OCI-LY1 (cell line): ENCODE results near the gene CMTR1.

Experiments
- H2AFZ ChIP-seq: fragments of 200-600 bp; sonication (generic), shearing (Covaris generic); 2 replicates; pipeline ENCODE4 v1.6.0; 2014; ENCODE audit warnings: antibody characterized with exemption, mild to moderate bottlenecking, low read length
- H3F3A ChIP-seq: fragments of 200-600 bp; sonication (generic), shearing (Covaris generic); 2 replicates; pipeline ENCODE4 v1.6.0; 2014; ENCODE audit warnings: mild to moderate bottlenecking, antibody characterized with exemption, low read length, moderate library complexity; ENCODE audit not compliant: insufficient read depth
- H3K27ac ChIP-seq: fragments of 200-600 bp; sonication (generic); 2 replicates; pipeline ENCODE4 v1.5.1; 2014; ENCODE audit warnings: low read length, mixed run types, mild to moderate bottlenecking, low read depth; ENCODE audit not compliant: poor library complexity, severe bottlenecking
- H3K27me3 ChIP-seq: fragments of 200-600 bp; sonication (generic); 2 replicates; pipeline ENCODE4 v1.6.0; 2014; ENCODE audit warnings: antibody characterized with exemption, mild to moderate bottlenecking, low read length, moderate library complexity; ENCODE audit not compliant: insufficient read depth
- H3K36me3 ChIP-seq: fragments of 200-600 bp; sonication (generic); 2 replicates; pipeline ENCODE4 v1.6.1; 2014; ENCODE audit warnings: mild to moderate bottlenecking, antibody characterized with exemption, low read length, moderate library complexity, mixed read lengths; ENCODE audit not compliant: insufficient read depth
- H3K4me1 ChIP-seq: fragments of 200-600 bp; sonication (generic); 2 replicates; pipeline ENCODE4 v1.5.1; 2014; ENCODE audit warnings: mild to moderate bottlenecking, low read length, moderate library complexity; ENCODE audit not compliant: insufficient read depth, severe bottlenecking
- H3K4me2 ChIP-seq: fragments of 200-600 bp; sonication (generic), shearing (Covaris generic); 2 replicates; pipeline ENCODE4 v1.6.1; 2014; ENCODE audit warnings: low read length
- H3K4me3 ChIP-seq: fragments of 200-600 bp; sonication (generic); 2 replicates; pipeline ENCODE4 v1.5.1; 2014; ENCODE audit warnings: low read length, low read depth, mild to moderate bottlenecking, mixed read lengths; ENCODE audit not compliant: poor library complexity, severe bottlenecking
- H3K79me2 ChIP-seq: fragments of 200-600 bp; shearing (Covaris generic); 2 replicates; pipeline ENCODE4 v1.6.1; 2016; ENCODE audit warnings: mixed run types, low read length, mixed read lengths; ENCODE audit not compliant: insufficient read depth
- H3K9ac ChIP-seq: fragments of 200-600 bp; sonication (generic), shearing (Covaris generic); 2 replicates; pipeline ENCODE4 v1.6.1; 2014; ENCODE audit warnings: mild to moderate bottlenecking, low read length, mixed read lengths
- H3K9me2 ChIP-seq: fragments of 200-600 bp; sonication (generic), shearing (Covaris generic); 2 replicates; pipeline ENCODE4 v1.6.1; 2014; ENCODE audit warnings: low read depth, mild to moderate bottlenecking, low read length, mixed read lengths
- H3K9me3 ChIP-seq: fragments of 200-600 bp; shearing (Covaris generic); 2 replicates; pipeline ENCODE4 v1.6.1; 2014; ENCODE audit warnings: low read length, mixed read lengths
- H4K20me1 ChIP-seq: fragments of 200-600 bp; sonication (generic), shearing (Covaris generic); 2 replicates; pipeline ENCODE4 v1.6.0; 2016; ENCODE audit warnings: mild to moderate bottlenecking, low read length; ENCODE audit not compliant: insufficient read depth
- EZH2 ChIP-seq: fragments of 200-600 bp; sonication (generic), shearing (Covaris generic); IDR thresholded peaks from 2 replicates; pipeline ENCODE4 v1.8.0; 2017; ENCODE audit warnings: borderline replicate concordance, mixed run types, mild to moderate bottlenecking, antibody characterized with exemption, low read length, moderate library complexity, mixed read lengths
- TF ChIP-seq, protein P1 (sequence below): fragments of 200-600 bp; sonication (generic), shearing (Covaris generic); IDR thresholded peaks from 2 replicates; pipeline ENCODE4 v1.5.1; 2017; ENCODE audit warnings: mild to moderate bottlenecking, antibody characterized with exemption, low read length, moderate library complexity, mixed read lengths

CMTR1 gene

DNA sequence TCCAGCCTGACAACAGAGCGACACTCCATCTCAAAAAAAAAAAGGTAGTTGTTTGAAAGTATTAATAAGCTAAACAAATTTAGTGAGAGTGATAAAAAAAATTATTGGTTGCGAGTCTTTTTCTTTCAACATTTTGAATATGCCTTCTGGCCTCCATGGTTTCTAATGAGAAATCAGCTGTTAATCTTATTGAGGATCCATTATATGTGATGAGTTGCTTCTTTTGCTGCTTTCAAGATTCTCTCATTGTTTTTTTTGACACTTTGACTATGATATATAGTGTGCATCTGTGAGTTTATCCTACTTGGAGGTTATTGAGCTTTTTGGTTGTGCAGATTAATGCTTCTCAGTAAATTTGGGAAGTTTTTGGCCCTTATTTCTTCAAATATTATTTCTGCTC lies 15.6 kb upstream of the CMTR1 start:
- H3K79me2 ChIP-seq: no peaks in the 10 kb centered on the region
- no peaks in the 10 kb centered on the region for H3K27me3 ChIP-seq
- H3K9me3 ChIP-seq: peaks cover 5% of the 10 kb centered on the region; the same call in 1 of the 2 replicates
- TF ChIP-seq, protein P1, sequence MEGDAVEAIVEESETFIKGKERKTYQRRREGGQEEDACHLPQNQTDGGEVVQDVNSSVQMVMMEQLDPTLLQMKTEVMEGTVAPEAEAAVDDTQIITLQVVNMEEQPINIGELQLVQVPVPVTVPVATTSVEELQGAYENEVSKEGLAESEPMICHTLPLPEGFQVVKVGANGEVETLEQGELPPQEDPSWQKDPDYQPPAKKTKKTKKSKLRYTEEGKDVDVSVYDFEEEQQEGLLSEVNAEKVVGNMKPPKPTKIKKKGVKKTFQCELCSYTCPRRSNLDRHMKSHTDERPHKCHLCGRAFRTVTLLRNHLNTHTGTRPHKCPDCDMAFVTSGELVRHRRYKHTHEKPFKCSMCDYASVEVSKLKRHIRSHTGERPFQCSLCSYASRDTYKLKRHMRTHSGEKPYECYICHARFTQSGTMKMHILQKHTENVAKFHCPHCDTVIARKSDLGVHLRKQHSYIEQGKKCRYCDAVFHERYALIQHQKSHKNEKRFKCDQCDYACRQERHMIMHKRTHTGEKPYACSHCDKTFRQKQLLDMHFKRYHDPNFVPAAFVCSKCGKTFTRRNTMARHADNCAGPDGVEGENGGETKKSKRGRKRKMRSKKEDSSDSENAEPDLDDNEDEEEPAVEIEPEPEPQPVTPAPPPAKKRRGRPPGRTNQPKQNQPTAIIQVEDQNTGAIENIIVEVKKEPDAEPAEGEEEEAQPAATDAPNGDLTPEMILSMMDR: no peak
- no peak for TF ChIP-seq EZH2
- no peak overlapping the region for H3K4me3 ChIP-seq
- no peak overlapping the region for H2AFZ ChIP-seq
- H3K9me2 ChIP-seq: no peaks in the 10 kb centered on the region
- no peak overlapping the region for H3K9ac ChIP-seq
- H3K4me1 ChIP-seq: no peaks in the 10 kb centered on the region
- H3F3A ChIP-seq: no peaks in the 10 kb centered on the region
- no peak overlapping the region for H3K4me2 ChIP-seq
- no peaks in the 10 kb centered on the region for H4K20me1 ChIP-seq
- H3K36me3 ChIP-seq: no peaks in the 10 kb centered on the region; the same call in 1 of the 2 replicates
- no peak overlapping the region for H3K27ac ChIP-seq

DNA sequence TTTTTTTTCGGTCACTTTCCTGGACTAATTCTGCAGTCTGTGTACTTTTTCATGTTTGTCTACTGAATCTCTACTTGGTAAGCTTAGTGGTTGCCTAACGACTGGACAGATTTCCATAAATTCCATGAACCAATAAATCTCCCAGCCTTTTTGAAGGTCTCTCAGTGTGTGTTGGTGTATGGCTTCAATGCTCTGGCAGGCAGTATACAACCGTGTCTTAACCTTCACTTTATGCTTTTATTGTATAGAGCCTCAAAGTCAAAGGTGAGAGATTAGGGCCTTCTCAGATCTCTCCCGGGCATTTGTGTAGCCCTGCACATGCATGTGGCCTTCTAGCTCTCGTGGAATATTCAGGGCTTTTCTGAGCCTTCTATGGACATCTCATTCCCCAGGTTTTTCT lies 14.3 kb upstream of the CMTR1 start:
- no peaks in the 10 kb centered on the region for H3K4me1 ChIP-seq
- H3K9me2 ChIP-seq: no peaks in the 10 kb centered on the region
- H3K9ac ChIP-seq: no peak overlapping the region
- no peak overlapping the region for H2AFZ ChIP-seq
- TF ChIP-seq, protein P1: no peak
- no peak for TF ChIP-seq EZH2
- H3F3A ChIP-seq: no peaks in the 10 kb centered on the region
- H3K4me3 ChIP-seq: no peak overlapping the region
- H3K27ac ChIP-seq: no peak overlapping the region
- peaks cover 5% of the 10 kb centered on the region; the same call in 1 of the 2 replicates for H3K9me3 ChIP-seq
- no peaks in the 10 kb centered on the region for H3K27me3 ChIP-seq
- H4K20me1 ChIP-seq: no peaks in the 10 kb centered on the region
- H3K36me3 ChIP-seq: no peaks in the 10 kb centered on the region; the same call in 1 of the 2 replicates
- H3K79me2 ChIP-seq: no peaks in the 10 kb centered on the region
- no peak overlapping the region for H3K4me2 ChIP-seq

DNA sequence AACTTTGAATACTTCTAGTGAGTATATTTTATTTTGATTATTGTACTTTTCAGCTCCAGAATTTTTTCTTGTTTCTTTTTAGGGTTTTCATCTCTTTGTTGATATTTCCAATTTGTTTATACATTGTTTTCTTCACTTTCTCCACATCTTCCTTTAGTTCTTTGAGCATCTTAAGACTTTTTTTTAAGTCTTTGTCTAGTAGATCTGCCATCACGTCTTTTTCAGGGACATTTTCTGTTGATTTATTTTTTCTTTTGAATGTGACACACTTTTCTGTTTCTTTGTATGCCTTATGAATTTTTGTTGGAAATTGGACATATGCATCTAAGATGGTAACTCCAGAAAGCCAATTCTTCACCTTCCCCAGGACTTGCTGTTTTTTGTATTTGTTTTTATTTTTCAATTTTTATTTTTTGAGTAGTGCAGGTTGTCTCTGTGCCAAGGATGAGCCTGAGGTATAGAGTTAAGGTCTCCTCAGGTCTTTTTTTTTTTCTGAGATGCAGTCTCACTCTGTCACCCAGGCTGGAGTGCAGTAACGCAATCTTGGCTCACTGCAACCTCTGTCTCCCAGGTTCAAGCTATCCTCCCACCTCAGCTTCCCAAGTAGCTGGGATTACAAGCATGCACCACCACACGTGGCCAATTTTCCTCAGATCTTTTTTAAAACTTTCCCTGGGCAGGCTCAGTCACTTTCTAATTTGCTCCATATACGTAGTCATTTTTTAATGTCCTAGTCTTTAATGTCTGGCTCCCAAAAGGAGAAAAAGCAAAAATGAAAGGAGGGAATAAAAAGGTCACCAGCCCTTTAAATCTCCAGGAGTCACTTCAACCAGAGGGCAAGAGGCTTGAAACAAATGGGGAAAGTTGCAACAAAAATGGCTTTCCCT lies 6.7 kb upstream of the CMTR1 start:
- H3K9me3 ChIP-seq: no peaks in the 10 kb centered on the region
- no peaks in the 10 kb centered on the region for H3K79me2 ChIP-seq
- H3K4me3 ChIP-seq: no peak overlapping the region
- no peak overlapping the region for H2AFZ ChIP-seq
- H3K36me3 ChIP-seq: no peaks in the 10 kb centered on the region; the same call in 1 of the 2 replicates
- H3K4me2 ChIP-seq: no peak overlapping the region
- H3K4me1 ChIP-seq: peaks cover 4% of the 10 kb centered on the region
- H3K27ac ChIP-seq: no peak overlapping the region
- no peaks in the 10 kb centered on the region for H3K27me3 ChIP-seq
- no peak overlapping the region for H3K9ac ChIP-seq
- TF ChIP-seq, protein P1: no peak
- no peak for TF ChIP-seq EZH2
- H4K20me1 ChIP-seq: no peaks in the 10 kb centered on the region
- H3F3A ChIP-seq: no peaks in the 10 kb centered on the region
- H3K9me2 ChIP-seq: no peaks in the 10 kb centered on the region
